GM23338 (cell line): ENCODE results near the gene FGF10. TPM values are rescaled to one million over a fixed set of nuclear protein-coding genes. Genes with fewer than 3 reads are reported as not detected.

Experiments used
- ATAC-seq: fragments of 200-7000 bp; cut with Tn5 transposase; 3 replicates; pipeline ENCODE4 v1.9.1; 2020
- DNase-seq: peaks from one replicate; pipeline ENCODE4 v3.0.0-alpha.2; 2015; ENCODE audit warnings: low spot score
- H2AFZ ChIP-seq: fragments of 200-600 bp; sonication (generic); 2 replicates; pipeline ENCODE4 v1.8.0; 2016; ENCODE audit warnings: antibody characterized with exemption, mild to moderate bottlenecking, moderate library complexity
- H3F3A ChIP-seq: fragments of 200-600 bp; sonication (generic); replicated peaks from 2 replicates; pipeline ENCODE4 v1.8.0; 2017; ENCODE audit warnings: antibody characterized with exemption, mixed run types, low read depth
- H3K27ac ChIP-seq: fragments of 200-600 bp; sonication (generic); 2 replicates; pipeline ENCODE4 v1.6.1; 2016; ENCODE audit warnings: low read depth
- H3K27me3 ChIP-seq: fragments of 200-600 bp; sonication (generic); 2 replicates; pipeline ENCODE4 v1.8.0; 2016; ENCODE audit warnings: mild to moderate bottlenecking, mixed run types, moderate library complexity; ENCODE audit not compliant: insufficient read depth
- H3K36me3 ChIP-seq: fragments of 200-600 bp; sonication (generic); 2 replicates; pipeline ENCODE4 v1.8.0; 2016; ENCODE audit warnings: mild to moderate bottlenecking; ENCODE audit not compliant: insufficient read depth
- H3K4me1 ChIP-seq: fragments of 200-600 bp; sonication (generic); 2 replicates; pipeline ENCODE4 v1.8.0; 2016; ENCODE audit warnings: mild to moderate bottlenecking, moderate library complexity; ENCODE audit not compliant: insufficient read depth
- H3K4me2 ChIP-seq: fragments of 200-600 bp; sonication (generic); 2 replicates; pipeline ENCODE4 v1.7.1; 2017; ENCODE audit warnings: mixed run types
- H3K4me3 ChIP-seq: fragments of 200-600 bp; sonication (generic); 2 replicates; pipeline ENCODE4 v1.6.1; 2016; ENCODE audit warnings: mixed run types
- H3K79me2 ChIP-seq: fragments of 200-600 bp; sonication (generic); replicated peaks from 2 replicates; pipeline ENCODE4 v1.8.0; 2017; ENCODE audit warnings: mild to moderate bottlenecking; ENCODE audit not compliant: insufficient read depth
- H3K9me2 ChIP-seq: fragments of 200-600 bp; sonication (generic); 2 replicates; pipeline ENCODE4 v1.8.0; 2017; ENCODE audit not compliant: insufficient read depth
- H4K20me1 ChIP-seq: fragments of 200-600 bp; sonication (generic); replicated peaks from 2 replicates; pipeline ENCODE4 v1.8.0; 2017; ENCODE audit warnings: mild to moderate bottlenecking; ENCODE audit not compliant: insufficient read depth
- H3K27ac Mint-ChIP-seq: 2 replicates; pipeline ENCODE4 v1.8.0; 2020; ENCODE audit warnings: inconsistent platforms, mild to moderate bottlenecking, moderate library complexity, mixed read lengths
- H3K27me3 Mint-ChIP-seq: 3 replicates; pipeline ENCODE4 v1.8.0; 2022; ENCODE audit warnings: low read depth, mild to moderate bottlenecking, moderate library complexity, mixed read lengths, inconsistent platforms; ENCODE audit not compliant: insufficient read depth, poor library complexity
- H3K36me3 Mint-ChIP-seq: 3 replicates; pipeline ENCODE4 v1.8.0; 2021; ENCODE audit warnings: low read depth, mild to moderate bottlenecking, inconsistent platforms, moderate library complexity, mixed read lengths
- H3K4me1 Mint-ChIP-seq: 3 replicates; pipeline ENCODE4 v1.8.0; 2020; ENCODE audit warnings: mild to moderate bottlenecking, inconsistent platforms, mixed read lengths
- H3K4me3 Mint-ChIP-seq: 3 replicates; pipeline ENCODE4 v1.8.0; 2021; ENCODE audit warnings: moderate library complexity, mild to moderate bottlenecking, inconsistent platforms, mixed read lengths
- H3K9me3 Mint-ChIP-seq: 3 replicates; pipeline ENCODE4 v1.8.0; 2020; ENCODE audit warnings: moderate library complexity, mild to moderate bottlenecking, inconsistent platforms, mixed read lengths
- CREB1 ChIP-seq: fragments of 250-450 bp; sonication (Bioruptor Pico); IDR thresholded peaks from 2 replicates; pipeline ENCODE4 v1.5.0; 2020; ENCODE audit warnings: low read depth, mild to moderate bottlenecking, moderate library complexity
- EZH2 ChIP-seq: fragments of 200-600 bp; sonication (generic); IDR thresholded peaks from one replicate; pipeline ENCODE4 v1.8.0; 2017; ENCODE audit warnings: antibody characterized with exemption, mild to moderate bottlenecking, low read depth; ENCODE audit not compliant: unreplicated experiment
- EZH2phosphoT487 ChIP-seq: fragments of 200-600 bp; sonication (generic); IDR thresholded peaks from one replicate; pipeline ENCODE4 v1.8.1; 2018; ENCODE audit warnings: antibody characterized with exemption; ENCODE audit not compliant: unreplicated experiment
- JUNB ChIP-seq: IDR thresholded peaks from one replicate; pipeline ENCODE4 v1.6.1; 2016; ENCODE audit warnings: antibody characterized with exemption; ENCODE audit not compliant: unreplicated experiment
- POLR2AphosphoS5 ChIP-seq: IDR thresholded peaks from 2 replicates; pipeline ENCODE4 v1.6.1; 2016; ENCODE audit warnings: antibody characterized with exemption, low read depth
- STAT1 ChIP-seq: IDR thresholded peaks from one replicate; pipeline ENCODE4 v1.6.1; 2016; ENCODE audit warnings: antibody characterized with exemption; ENCODE audit not compliant: unreplicated experiment
- ZNF114 ChIP-seq: fragments of 250-450 bp; sonication (Bioruptor Pico); IDR thresholded peaks from 2 replicates; pipeline ENCODE4 v1.5.0; 2020; ENCODE audit warnings: mild to moderate bottlenecking, moderate library complexity
- ZNF331 ChIP-seq: fragments of 250-450 bp; sonication (Bioruptor Pico); IDR thresholded peaks from 2 replicates; pipeline ENCODE4 v1.5.0; 2020; ENCODE audit warnings: low read depth, mild to moderate bottlenecking, moderate library complexity
- polyA plus RNA-seq: library from polyadenylated mRNA; unstranded; fragments of >200 nt; fragmentation: Nextera tagmentation; extraction: Ambion mirVana; gene quantifications from 2 replicates; pipeline ENCODE4 v1.2.1, GENCODE V29; 2016
- total RNA-seq: library from RNA; depleted of rRNA; stranded (reverse); fragments of >200 nt; shearing (Covaris generic); gene quantifications from 2 replicates; pipeline ENCODE4 v1.2.3, GENCODE V29; 2014
- TF ChIP-seq, protein P1 (sequence below): fragments of 250-450 bp; sonication (Bioruptor Pico); IDR thresholded peaks from 2 replicates; pipeline ENCODE4 v1.5.0; 2020; ENCODE audit warnings: mild to moderate bottlenecking, moderate library complexity
- TF ChIP-seq, protein P2 (sequence below), 2 experiments: fragments of 200-600 bp in 1 of 2; sonication (generic) in 1 of 2; conservative IDR thresholded peaks; 2 replicates each; pipeline versions ENCODE4 v1.5.1 to v1.6.1; 2016 to 2017; ENCODE audit warnings: antibody characterized with exemption in 2 of 2, low read depth in 2 of 2, mild to moderate bottlenecking in 2 of 2, moderate library complexity in 1 of 2
- TF ChIP-seq, protein P3 (sequence below): IDR thresholded peaks from 2 replicates; pipeline ENCODE4 v1.6.1; 2016; ENCODE audit warnings: antibody characterized with exemption

FGF10 gene
- total and polyA plus RNA-seq, 2 experiments from 2014 or later, result 0.24 to 0.50 TPM

DNA sequence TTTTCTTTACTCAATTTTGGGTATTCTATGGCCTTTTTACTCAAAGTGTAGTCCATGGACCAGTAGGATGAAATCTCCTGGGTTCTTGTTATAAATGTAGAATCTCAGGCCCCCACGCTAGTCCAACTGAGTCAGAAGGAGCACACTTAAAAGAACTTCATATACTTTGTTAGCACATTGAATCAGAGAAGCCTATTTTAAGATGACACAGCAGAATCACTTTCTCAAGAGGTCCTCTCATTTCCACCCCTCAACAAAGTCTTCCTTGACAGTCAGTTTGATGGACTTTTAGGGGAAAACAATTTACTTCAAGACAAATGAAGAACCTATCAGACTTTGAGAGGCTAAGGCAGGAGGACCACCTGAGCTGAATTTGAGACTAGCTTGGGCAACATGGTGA, 37.7 kb upstream of the FGF10 start (continued):
- TF ChIP-seq, protein P1, sequence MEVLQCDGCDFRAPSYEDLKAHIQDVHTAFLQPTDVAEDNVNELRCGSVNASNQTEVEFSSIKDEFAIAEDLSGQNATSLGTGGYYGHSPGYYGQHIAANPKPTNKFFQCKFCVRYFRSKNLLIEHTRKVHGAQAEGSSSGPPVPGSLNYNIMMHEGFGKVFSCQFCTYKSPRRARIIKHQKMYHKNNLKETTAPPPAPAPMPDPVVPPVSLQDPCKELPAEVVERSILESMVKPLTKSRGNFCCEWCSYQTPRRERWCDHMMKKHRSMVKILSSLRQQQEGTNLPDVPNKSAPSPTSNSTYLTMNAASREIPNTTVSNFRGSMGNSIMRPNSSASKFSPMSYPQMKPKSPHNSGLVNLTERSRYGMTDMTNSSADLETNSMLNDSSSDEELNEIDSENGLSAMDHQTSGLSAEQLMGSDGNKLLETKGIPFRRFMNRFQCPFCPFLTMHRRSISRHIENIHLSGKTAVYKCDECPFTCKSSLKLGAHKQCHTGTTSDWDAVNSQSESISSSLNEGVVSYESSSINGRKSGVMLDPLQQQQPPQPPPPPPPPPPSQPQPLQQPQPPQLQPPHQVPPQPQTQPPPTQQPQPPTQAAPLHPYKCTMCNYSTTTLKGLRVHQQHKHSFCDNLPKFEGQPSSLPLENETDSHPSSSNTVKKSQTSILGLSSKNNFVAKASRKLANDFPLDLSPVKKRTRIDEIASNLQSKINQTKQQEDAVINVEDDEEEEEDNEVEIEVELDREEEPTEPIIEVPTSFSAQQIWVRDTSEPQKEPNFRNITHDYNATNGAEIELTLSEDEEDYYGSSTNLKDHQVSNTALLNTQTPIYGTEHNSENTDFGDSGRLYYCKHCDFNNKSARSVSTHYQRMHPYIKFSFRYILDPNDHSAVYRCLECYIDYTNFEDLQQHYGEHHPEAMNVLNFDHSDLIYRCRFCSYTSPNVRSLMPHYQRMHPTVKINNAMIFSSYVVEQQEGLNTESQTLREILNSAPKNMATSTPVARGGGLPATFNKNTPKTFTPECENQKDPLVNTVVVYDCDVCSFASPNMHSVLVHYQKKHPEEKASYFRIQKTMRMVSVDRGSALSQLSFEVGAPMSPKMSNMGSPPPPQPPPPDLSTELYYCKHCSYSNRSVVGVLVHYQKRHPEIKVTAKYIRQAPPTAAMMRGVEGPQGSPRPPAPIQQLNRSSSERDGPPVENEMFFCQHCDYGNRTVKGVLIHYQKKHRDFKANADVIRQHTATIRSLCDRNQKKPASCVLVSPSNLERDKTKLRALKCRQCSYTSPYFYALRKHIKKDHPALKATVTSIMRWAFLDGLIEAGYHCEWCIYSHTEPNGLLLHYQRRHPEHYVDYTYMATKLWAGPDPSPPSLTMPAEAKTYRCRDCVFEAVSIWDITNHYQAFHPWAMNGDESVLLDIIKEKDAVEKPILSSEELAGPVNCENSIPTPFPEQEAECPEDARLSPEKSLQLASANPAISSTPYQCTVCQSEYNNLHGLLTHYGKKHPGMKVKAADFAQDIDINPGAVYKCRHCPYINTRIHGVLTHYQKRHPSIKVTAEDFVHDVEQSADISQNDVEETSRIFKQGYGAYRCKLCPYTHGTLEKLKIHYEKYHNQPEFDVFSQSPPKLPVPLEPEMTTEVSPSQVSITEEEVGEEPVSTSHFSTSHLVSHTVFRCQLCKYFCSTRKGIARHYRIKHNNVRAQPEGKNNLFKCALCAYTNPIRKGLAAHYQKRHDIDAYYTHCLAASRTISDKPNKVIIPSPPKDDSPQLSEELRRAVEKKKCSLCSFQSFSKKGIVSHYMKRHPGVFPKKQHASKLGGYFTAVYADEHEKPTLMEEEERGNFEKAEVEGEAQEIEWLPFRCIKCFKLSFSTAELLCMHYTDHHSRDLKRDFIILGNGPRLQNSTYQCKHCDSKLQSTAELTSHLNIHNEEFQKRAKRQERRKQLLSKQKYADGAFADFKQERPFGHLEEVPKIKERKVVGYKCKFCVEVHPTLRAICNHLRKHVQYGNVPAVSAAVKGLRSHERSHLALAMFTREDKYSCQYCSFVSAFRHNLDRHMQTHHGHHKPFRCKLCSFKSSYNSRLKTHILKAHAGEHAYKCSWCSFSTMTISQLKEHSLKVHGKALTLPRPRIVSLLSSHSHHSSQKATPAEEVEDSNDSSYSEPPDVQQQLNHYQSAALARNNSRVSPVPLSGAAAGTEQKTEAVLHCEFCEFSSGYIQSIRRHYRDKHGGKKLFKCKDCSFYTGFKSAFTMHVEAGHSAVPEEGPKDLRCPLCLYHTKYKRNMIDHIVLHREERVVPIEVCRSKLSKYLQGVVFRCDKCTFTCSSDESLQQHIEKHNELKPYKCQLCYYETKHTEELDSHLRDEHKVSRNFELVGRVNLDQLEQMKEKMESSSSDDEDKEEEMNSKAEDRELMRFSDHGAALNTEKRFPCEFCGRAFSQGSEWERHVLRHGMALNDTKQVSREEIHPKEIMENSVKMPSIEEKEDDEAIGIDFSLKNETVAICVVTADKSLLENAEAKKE (CRISPR knock-in tag), result no peak
- TF ChIP-seq CREB1 (CRISPR knock-in tag) (no peak), POLR2AphosphoS5 (no peak), ZNF331 (CRISPR knock-in tag) (no peak), JUNB (no peak), STAT1 (no peak), ZNF114 (CRISPR knock-in tag) (no peak), EZH2phosphoT487 (no peak)
- TF ChIP-seq, protein P2, sequence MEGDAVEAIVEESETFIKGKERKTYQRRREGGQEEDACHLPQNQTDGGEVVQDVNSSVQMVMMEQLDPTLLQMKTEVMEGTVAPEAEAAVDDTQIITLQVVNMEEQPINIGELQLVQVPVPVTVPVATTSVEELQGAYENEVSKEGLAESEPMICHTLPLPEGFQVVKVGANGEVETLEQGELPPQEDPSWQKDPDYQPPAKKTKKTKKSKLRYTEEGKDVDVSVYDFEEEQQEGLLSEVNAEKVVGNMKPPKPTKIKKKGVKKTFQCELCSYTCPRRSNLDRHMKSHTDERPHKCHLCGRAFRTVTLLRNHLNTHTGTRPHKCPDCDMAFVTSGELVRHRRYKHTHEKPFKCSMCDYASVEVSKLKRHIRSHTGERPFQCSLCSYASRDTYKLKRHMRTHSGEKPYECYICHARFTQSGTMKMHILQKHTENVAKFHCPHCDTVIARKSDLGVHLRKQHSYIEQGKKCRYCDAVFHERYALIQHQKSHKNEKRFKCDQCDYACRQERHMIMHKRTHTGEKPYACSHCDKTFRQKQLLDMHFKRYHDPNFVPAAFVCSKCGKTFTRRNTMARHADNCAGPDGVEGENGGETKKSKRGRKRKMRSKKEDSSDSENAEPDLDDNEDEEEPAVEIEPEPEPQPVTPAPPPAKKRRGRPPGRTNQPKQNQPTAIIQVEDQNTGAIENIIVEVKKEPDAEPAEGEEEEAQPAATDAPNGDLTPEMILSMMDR (conservative IDR thresholded peaks at IDR 0.05; ENCODE audit: low read depth in 2 of 2), result no peak

DNA sequence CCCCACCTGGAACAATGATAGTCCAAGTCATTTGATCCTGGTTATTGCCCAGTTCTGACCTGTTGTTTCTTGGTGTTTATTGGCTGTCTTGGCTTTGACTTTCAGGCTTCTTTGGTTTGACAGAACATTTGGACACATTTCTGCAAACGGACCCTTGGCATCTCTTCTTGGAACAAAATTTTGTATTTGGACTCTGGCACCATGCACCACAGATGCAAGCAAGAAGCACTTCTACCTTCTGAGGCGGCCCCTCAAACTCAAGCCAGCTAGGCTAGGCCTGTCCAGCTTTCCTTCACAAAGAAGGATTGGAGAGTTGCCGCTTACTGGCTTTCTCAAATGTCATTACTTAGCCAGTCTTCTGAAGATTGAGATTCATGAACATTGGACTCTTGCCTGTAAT, 23.1 kb upstream of the FGF10 start:
- Histone ChIP-seq H3K36me3 (no peaks in the 10 kb centered on the region), H3K9me2 (no peaks in the 10 kb centered on the region), H3K4me1 (no peaks in the 10 kb centered on the region), H2AFZ (no peak overlapping the region), H3K79me2 (no peaks in the 10 kb centered on the region), H4K20me1 (no peaks in the 10 kb centered on the region), H3K4me2 (no peak overlapping the region), H3K27me3 (no peaks in the 10 kb centered on the region), H3F3A (no peaks in the 10 kb centered on the region), H3K4me3 (no peak overlapping the region), H3K27ac (no peak overlapping the region)
- ATAC-seq (no peak), DNase-seq (no peak)
- Mint-ChIP-seq H3K9me3 (no peaks in the 10 kb centered on the region), H3K27ac (no peak overlapping the region), H3K36me3 (no peaks in the 10 kb centered on the region), H3K27me3 (no peaks in the 10 kb centered on the region), H3K4me1 (no peaks in the 10 kb centered on the region), H3K4me3 (no peak overlapping the region)
- TF ChIP-seq JUNB (no peak), POLR2AphosphoS5 (no peak), EZH2 (no peak), STAT1 (no peak)
- TF ChIP-seq, protein P3, sequence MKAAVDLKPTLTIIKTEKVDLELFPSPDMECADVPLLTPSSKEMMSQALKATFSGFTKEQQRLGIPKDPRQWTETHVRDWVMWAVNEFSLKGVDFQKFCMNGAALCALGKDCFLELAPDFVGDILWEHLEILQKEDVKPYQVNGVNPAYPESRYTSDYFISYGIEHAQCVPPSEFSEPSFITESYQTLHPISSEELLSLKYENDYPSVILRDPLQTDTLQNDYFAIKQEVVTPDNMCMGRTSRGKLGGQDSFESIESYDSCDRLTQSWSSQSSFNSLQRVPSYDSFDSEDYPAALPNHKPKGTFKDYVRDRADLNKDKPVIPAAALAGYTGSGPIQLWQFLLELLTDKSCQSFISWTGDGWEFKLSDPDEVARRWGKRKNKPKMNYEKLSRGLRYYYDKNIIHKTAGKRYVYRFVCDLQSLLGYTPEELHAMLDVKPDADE, result no peak
